NCI-H1092 treated with DMSO at 0.1 percent for 48 hours (cell line): Measurements from ENCODE around the gene DHX30.

Experiments
- DNase-seq: peaks from one replicate; lab custom pipeline; 2025; lab: John Stamatoyannopoulos, UW

Gene DHX30

GRCh38 chr3:47851888-47852603 lies 49.1 kb downstream of the DHX30 start:
- DNase-seq = no peak

- DNase-seq = no peak
Measured at GRCh38 chr3:47852604-47853602, 50.0 kb downstream of the DHX30 start.

GRCh38 chr3:47854267-47854666 lies 51.3 kb downstream of the DHX30 start:
- no peak for DNase-seq

- DNase-seq = no peak
Measured at GRCh38 chr3:47854720-47855455, 52.0 kb downstream of the DHX30 start.

GRCh38 chr3:47855461-47856383 lies 52.8 kb downstream of the DHX30 start:
- DNase-seq = no peak

GRCh38 chr3:47856669-47857068 lies 53.7 kb downstream of the DHX30 start:
- no peak for DNase-seq

- no peak for DNase-seq
Measured at GRCh38 chr3:47857151-47857550, 54.2 kb downstream of the DHX30 start.

GRCh38 chr3:47859956-47860605 lies 57.1 kb downstream of the DHX30 start:
- DNase-seq = no peak

GRCh38 chr3:47863391-47864128 lies 60.6 kb downstream of the DHX30 start:
- DNase-seq = no peak

- no peak for DNase-seq
Measured at GRCh38 chr3:47865192-47865591, 62.3 kb downstream of the DHX30 start.

GRCh38 chr3:47867451-47868044 lies 64.6 kb downstream of the DHX30 start:
- no peak for DNase-seq

GRCh38 chr3:47868306-47868705 lies 65.4 kb downstream of the DHX30 start:
- DNase-seq = no peak

GRCh38 chr3:47870156-47870555 lies 67.2 kb downstream of the DHX30 start:
- no peak for DNase-seq

- DNase-seq = no peak
Measured at GRCh38 chr3:47870702-47871260, 67.8 kb downstream of the DHX30 start.

GRCh38 chr3:47871389-47871788 lies 68.5 kb downstream of the DHX30 start:
- DNase-seq = no peak

GRCh38 chr3:47872916-47873315 lies 70.0 kb downstream of the DHX30 start:
- no peak for DNase-seq

- DNase-seq = no peak
Measured at GRCh38 chr3:47874438-47874837, 71.5 kb downstream of the DHX30 start.

GRCh38 chr3:47874913-47875312 lies 72.0 kb downstream of the DHX30 start:
- DNase-seq = no peak

GRCh38 chr3:47877290-47877689 lies 74.4 kb downstream of the DHX30 start:
- no peak for DNase-seq
